ENCODE results near the gene CACNA1I. TPM values are rescaled to one million over a fixed set of nuclear protein-coding genes. Genes with fewer than 3 reads are reported as not detected.

The CACNA1I gene
- total RNA-seq, 1 donor from 2014 or later, result not detected

DNA sequence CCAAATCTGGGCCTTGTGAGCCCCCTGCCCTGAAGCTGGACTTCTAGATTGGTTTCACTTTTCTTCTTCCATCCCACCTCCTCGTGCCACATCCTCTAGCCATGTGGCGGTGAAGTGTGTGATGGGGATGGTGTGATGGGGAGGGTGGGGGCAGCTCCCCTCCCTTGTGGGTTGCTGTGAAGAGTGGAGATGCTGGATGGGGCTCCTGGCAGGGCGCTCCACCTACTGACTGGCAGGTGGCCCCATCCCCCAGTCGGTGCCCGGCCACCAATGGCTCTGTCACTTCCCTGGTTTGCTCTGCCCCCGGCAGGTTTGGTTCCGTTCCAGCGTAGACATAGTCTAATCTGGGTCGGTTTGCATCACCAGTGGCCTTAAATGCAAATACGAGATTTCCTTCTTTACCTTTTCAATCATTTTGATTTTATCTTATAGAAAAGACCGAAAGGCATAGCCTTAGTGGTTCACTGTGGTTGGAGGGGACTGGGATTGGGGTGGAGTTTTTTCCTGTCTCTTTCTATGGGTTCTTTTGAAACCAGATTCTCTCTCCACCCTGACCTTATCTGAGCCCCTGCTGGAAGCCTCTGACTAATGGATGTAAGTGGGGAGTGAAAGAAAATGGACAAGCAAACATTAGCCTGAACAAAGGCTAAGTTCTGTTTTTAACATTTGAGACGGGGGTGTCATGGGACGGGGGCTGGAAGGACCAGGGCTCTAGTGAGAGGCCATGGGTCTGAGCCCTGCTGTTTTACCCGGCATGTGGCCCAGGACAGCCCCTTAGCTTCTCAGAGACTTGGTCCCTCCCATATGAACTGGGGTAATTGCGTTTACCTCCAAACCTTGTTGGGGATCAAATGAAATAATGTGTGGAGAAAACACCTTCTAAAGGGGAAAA, 149.3 kb downstream of the CACNA1I start:
- Histone ChIP-seq H3K4me3 (ENCODE audit: low read depth, low read length) (no peak overlapping the region), H3K36me3 (ENCODE audit: control insufficient read depth, insufficient read depth, low read length) (no peaks in the 10 kb centered on the region), H3K27me3 (ENCODE audit: control insufficient read depth, insufficient read depth, low read length) (peaks cover 5% of the 10 kb centered on the region)
- FAIRE-seq (no peak), DNase-seq (ENCODE audit: low read depth) (no peak)
- TF ChIP-seq, protein P1, sequence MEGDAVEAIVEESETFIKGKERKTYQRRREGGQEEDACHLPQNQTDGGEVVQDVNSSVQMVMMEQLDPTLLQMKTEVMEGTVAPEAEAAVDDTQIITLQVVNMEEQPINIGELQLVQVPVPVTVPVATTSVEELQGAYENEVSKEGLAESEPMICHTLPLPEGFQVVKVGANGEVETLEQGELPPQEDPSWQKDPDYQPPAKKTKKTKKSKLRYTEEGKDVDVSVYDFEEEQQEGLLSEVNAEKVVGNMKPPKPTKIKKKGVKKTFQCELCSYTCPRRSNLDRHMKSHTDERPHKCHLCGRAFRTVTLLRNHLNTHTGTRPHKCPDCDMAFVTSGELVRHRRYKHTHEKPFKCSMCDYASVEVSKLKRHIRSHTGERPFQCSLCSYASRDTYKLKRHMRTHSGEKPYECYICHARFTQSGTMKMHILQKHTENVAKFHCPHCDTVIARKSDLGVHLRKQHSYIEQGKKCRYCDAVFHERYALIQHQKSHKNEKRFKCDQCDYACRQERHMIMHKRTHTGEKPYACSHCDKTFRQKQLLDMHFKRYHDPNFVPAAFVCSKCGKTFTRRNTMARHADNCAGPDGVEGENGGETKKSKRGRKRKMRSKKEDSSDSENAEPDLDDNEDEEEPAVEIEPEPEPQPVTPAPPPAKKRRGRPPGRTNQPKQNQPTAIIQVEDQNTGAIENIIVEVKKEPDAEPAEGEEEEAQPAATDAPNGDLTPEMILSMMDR (IDR thresholded peaks at IDR 0.05; ENCODE audit: insufficient read depth, low read length, severe bottlenecking), result no peak

DNA sequence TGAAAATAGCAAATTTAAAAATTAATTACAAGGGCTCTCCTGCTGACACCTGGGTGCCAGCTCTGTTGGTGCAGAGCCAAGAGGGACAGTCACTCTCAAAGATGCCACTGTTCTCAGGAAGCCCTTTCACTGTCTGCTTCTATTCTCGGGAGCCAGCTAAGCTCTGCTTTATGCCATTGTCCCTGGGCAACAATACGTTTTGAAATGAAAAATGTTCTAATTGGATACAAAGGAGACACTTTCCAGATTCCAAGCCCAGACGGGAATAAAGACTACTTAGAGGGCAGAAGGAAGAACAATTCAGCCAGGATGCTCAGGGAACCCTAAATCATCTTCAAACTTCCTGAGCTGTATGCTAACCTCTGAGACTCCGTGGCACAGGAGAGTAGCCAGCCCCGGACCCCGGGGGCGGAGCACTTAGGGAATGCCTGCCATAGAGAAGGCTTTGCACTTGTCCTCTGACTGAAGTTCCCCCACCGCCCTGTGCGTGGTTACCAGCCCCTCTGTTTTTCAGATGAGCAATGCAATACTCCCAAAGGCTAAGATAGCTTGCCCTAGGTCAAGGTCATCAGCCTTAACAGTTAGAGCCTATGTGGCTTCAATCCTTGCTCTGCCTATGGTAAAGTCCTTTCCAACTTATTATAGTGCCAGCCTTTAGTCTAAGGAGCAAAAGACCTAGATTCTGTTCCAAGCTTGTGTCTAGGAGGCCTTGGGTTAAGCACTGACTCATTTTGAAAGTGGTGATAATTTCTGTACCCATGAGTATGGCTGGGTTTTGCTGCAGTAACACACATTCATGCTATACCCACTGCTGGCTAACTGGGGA, 150.9 kb downstream of the CACNA1I start:
- Histone ChIP-seq H3K27me3 (ENCODE audit: control insufficient read depth, insufficient read depth, low read length) (peaks cover 9% of the 10 kb centered on the region), H3K4me3 (ENCODE audit: low read depth, low read length) (no peak overlapping the region), H3K36me3 (ENCODE audit: control insufficient read depth, insufficient read depth, low read length) (no peaks in the 10 kb centered on the region)
- TF ChIP-seq, protein P1 (IDR thresholded peaks at IDR 0.05; ENCODE audit: insufficient read depth, low read length, severe bottlenecking), result no peak
- FAIRE-seq, result no peak
- DNase-seq (ENCODE audit: low read depth), result no peak

DNA sequence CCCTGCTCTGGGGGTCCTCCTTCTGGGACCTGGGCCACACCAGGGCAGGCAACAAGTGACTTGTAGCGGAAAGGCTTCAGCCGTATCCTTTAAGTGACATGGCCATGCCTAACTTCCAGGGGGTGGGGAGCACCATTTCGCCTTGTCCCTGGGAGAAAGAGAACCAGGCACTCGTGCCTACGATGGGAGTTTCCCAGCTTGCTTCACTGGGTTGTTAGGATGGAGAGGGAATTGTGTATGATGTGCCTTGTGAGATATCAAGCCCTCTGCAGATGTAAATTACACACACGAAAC, 151.4 kb downstream of the CACNA1I start:
- H3K36me3 ChIP-seq (ENCODE audit: control insufficient read depth, insufficient read depth, low read length), result no peaks in the 10 kb centered on the region
- no peak overlapping the region for H3K4me3 ChIP-seq (ENCODE audit: low read depth, low read length)
- H3K27me3 ChIP-seq (ENCODE audit: control insufficient read depth, insufficient read depth, low read length), result peaks cover 9% of the 10 kb centered on the region
- DNase-seq (ENCODE audit: low read depth), result no peak
- FAIRE-seq, result peak; percentile 18
- TF ChIP-seq, protein P1 (IDR thresholded peaks at IDR 0.05; ENCODE audit: insufficient read depth, low read length, severe bottlenecking), result no peak

- H3K27me3 ChIP-seq (ENCODE audit: control insufficient read depth, insufficient read depth, low read length), result peaks cover 9% of the 10 kb centered on the region
- H3K36me3 ChIP-seq (ENCODE audit: control insufficient read depth, insufficient read depth, low read length), result no peaks in the 10 kb centered on the region
- TF ChIP-seq, protein P1 (IDR thresholded peaks at IDR 0.05; ENCODE audit: insufficient read depth, low read length, severe bottlenecking), result no peak
- no peak overlapping the region for H3K4me3 ChIP-seq (ENCODE audit: low read depth, low read length)
- no peak for DNase-seq (ENCODE audit: low read depth)
- FAIRE-seq, result no peak
Observed at GRCh38 chr22:39722501-39722900, 151.9 kb downstream of the CACNA1I start.

DNA sequence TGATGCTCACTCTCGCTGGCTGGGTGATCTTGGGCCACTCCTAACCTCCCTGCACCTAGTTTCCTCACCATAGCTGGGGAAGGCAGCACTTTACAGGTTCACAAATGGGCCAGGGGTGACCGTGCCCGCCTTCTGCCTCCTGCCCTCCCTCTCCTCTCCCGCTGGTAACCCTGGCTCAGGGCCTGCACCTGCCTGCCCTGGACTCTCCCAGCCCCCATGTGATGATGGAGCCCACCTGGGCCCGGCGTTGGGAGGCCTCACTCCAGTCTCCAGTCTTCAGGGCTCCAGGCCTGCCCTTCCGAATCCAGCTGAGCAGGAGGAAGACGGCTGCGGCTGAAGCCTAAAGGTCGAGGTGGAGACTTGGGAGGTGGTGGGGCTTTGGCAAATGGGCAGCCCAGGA, 152.9 kb downstream of the CACNA1I start:
- Histone ChIP-seq H3K27me3 (ENCODE audit: control insufficient read depth, insufficient read depth, low read length) (peaks cover 9% of the 10 kb centered on the region), H3K4me3 (ENCODE audit: low read depth, low read length) (no peak overlapping the region), H3K36me3 (ENCODE audit: control insufficient read depth, insufficient read depth, low read length) (no peaks in the 10 kb centered on the region)
- no peak for FAIRE-seq
- no peak for DNase-seq (ENCODE audit: low read depth)
- TF ChIP-seq, protein P1 (IDR thresholded peaks at IDR 0.05; ENCODE audit: insufficient read depth, low read length, severe bottlenecking), result no peak
